IPS-18c (cell line): ENCODE results near the gene HIVEP1.

ENCODE experiments used
- H3K4me3 ChIP-seq: 2 replicates; pipeline ENCODE4 v1.7.0; 2013; ENCODE audit warnings: low read depth, mild to moderate bottlenecking, low read length, moderate library complexity; ENCODE audit not compliant: insufficient read depth
- H3K9me3 ChIP-seq: one replicate; pipeline ENCODE4 v1.6.1; 2013; ENCODE audit warnings: mild to moderate bottlenecking, low read length, moderate library complexity; ENCODE audit not compliant: control insufficient read depth, insufficient read depth

Gene HIVEP1

GRCh38 chr6:12012038-12012557, at the start of gene HIVEP1:
Gene HIVEP1, plus strand, starts transcription at chr6:12012312. Its CDS starts 3,317 bp downstream, at chr6:12015629.
- Histone ChIP-seq H3K4me3 (peak within 1 kb of the TSS; percentile 69), H3K9me3 (no peaks in the 10 kb centered on the region)

- Histone ChIP-seq H3K9me3 (no peaks in the 10 kb centered on the region), H3K4me3 (no peak overlapping the region)
These were observed 48.2 kb upstream of the HIVEP1 start for GRCh38 chr6:11963756-11964500.

- no peak overlapping the region for H3K4me3 ChIP-seq
- no peaks in the 10 kb centered on the region for H3K9me3 ChIP-seq
These were observed 47.3 kb upstream of the HIVEP1 start for GRCh38 chr6:11964729-11965335.

DNA sequence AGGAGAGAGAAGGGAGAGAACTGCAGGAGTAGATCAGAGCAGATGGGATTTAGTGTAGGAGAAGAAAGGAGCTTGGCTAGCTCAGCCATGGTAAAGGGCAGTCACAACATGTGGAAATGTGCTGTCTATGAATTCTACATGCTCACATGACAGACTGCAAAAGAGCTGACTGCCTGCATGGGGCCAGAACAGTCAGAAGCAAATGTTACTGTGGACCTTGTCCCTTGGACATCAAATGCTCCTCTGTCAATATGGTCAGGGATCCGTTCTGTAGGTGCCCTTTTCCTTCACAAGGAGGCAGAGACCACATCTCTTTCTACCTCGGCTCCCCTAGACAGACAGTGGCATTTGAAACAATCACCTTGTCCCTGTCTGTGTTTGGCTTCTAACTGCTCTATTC, 46.6 kb upstream of the HIVEP1 start:
- no peaks in the 10 kb centered on the region for H3K9me3 ChIP-seq

GRCh38 chr6:11968241-11968806, 43.8 kb upstream of the HIVEP1 start:
- H3K4me3 ChIP-seq, result no peak overlapping the region
- no peaks in the 10 kb centered on the region for H3K9me3 ChIP-seq

More for the DNA sequence above, 46.6 kb upstream of the HIVEP1 start:
- H3K4me3 ChIP-seq, result no peak overlapping the region

GRCh38 chr6:11969092-11969491, 43.0 kb upstream of the HIVEP1 start:
- no peak overlapping the region for H3K4me3 ChIP-seq
- H3K9me3 ChIP-seq, result no peaks in the 10 kb centered on the region

- Histone ChIP-seq H3K4me3 (no peak overlapping the region), H3K9me3 (no peaks in the 10 kb centered on the region)
These were observed 42.0 kb upstream of the HIVEP1 start for GRCh38 chr6:11970114-11970513.

DNA sequence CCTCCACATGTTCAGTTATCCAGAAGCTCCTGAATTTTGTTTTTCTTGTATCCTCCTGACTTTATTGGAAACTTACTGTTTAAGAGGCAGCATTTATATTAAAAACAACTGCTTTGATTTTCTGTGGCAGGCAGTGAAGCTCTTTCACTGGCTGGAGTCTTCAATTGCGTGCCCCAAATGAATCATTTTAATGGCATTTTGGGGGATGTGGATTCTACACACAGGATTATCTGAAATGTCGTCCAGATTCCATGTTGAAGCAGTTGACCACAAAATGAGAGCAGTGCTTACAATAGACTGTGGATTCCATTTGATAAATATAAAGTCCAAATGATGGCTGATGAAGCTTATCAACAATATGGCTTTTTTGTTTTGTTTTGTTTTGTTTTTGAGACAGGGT, 41.0 kb upstream of the HIVEP1 start:
- no peak overlapping the region for H3K4me3 ChIP-seq
- no peaks in the 10 kb centered on the region for H3K9me3 ChIP-seq

DNA sequence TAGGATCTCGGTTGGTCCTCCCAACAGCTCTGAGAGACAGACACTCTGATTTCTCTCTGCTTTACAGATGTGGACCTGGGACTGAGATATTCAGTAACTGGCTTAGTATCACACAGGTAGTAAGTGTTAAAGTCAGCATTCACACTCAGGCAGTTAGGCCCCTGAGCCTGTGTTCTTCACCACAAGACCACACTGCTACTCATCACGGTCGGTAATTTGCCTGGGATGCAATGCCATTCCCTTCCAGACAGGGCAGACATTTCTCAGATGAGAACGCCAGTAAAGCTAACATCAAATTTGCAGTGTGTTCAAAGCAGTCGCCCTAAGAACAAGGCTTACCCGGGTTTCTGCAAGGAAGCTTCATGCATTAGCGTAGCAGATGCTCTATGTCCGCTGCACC, 39.8 kb upstream of the HIVEP1 start:
- no peaks in the 10 kb centered on the region for H3K9me3 ChIP-seq
- H3K4me3 ChIP-seq, result no peak overlapping the region

DNA sequence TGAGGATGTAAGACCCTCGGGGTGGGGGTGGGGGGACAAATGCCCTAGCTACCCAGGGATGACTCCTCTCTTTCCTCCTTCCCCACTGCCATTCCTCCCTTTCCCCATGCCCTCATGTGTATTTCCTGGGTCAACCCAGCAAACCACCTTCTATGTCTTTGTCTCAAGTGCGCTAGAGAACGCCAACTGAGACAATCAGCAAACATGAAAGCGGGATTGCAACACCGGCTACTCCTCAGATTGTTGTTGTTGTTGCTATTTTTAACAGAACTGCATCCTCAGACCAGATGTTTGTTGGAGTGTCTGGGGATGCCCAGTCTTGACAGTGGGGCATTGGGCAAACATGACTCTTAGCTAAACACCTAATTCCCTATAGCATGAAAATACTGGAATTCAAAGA, 39.3 kb upstream of the HIVEP1 start:
- Histone ChIP-seq H3K9me3 (no peaks in the 10 kb centered on the region), H3K4me3 (no peak overlapping the region)

GRCh38 chr6:11973238-11973637, 38.9 kb upstream of the HIVEP1 start:
- Histone ChIP-seq H3K9me3 (no peaks in the 10 kb centered on the region), H3K4me3 (no peak overlapping the region)

DNA sequence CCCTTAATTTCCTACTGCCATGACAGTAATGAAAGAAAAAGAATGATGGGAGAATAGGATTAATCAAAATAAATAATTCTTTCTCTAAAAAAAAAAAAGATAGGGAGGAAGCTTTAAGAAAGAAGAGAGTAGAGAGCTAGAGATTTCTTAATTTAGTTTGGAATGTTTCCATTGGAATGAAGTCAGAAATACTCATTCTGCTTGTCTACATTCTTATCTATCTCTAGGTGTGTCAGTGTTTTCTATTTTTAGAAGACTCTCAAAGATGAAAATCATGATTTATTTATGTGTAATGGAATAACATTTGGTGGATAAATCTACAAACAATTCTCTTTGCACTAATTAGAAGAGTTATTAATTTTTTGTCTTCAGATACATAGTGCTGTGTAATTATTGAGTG, 38.0 kb upstream of the HIVEP1 start:
- Histone ChIP-seq H3K9me3 (no peaks in the 10 kb centered on the region), H3K4me3 (no peak overlapping the region)

DNA sequence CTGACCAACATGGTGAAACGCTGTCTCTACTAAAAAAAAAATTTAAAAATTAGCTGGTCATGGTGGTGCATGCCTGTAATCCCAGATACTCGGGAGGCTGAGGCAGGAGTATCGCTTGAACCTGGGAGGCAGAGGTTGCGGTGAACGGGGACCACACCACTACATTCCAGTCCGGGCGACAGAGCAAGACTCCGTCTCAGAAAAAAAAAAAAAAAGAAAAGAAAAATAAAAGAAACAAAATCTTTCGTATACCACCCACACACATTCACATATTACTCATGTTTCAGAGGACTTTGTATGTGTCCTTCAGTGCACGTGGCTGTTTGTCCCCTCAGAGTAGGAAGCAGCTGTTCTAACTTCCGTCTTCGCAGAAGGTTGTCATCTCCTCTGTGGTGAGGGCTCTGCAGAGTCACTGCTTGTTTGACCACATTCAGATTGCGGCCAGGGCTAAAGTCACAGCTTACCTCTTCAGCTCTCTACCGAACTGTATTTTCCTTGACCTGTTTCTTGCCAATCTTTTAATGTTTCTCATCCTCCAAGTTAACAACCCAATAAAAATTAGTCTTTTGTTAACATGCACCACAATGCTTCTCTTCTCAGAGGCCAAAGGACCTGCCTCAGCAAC, 36.6 kb upstream of the HIVEP1 start:
- H3K4me3 ChIP-seq, result no peak overlapping the region
- no peaks in the 10 kb centered on the region for H3K9me3 ChIP-seq

GRCh38 chr6:11976489-11976888, 35.6 kb upstream of the HIVEP1 start:
- Histone ChIP-seq H3K4me3 (no peak overlapping the region), H3K9me3 (no peaks in the 10 kb centered on the region)

GRCh38 chr6:11977193-11977592, 34.9 kb upstream of the HIVEP1 start:
- Histone ChIP-seq H3K9me3 (no peaks in the 10 kb centered on the region), H3K4me3 (no peak overlapping the region)

DNA sequence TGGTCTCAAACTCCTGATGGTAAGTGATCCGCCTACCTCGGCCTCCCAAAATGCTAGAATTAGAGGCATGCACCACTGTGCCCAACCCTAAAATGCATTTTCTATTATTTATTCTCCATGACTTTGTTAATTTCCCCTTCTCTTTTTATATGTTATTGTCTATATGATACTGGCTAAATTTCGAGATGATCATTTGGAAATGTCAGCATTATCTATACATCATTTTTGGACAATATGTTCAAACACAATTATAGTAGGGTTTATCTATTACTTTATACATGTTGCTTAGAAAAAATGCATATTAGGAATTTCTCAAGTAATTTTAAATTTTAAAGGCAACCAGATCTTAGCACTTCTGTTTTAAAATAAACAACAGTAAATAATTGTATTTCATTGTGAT, 34.4 kb upstream of the HIVEP1 start:
- H3K9me3 ChIP-seq, result no peaks in the 10 kb centered on the region

DNA sequence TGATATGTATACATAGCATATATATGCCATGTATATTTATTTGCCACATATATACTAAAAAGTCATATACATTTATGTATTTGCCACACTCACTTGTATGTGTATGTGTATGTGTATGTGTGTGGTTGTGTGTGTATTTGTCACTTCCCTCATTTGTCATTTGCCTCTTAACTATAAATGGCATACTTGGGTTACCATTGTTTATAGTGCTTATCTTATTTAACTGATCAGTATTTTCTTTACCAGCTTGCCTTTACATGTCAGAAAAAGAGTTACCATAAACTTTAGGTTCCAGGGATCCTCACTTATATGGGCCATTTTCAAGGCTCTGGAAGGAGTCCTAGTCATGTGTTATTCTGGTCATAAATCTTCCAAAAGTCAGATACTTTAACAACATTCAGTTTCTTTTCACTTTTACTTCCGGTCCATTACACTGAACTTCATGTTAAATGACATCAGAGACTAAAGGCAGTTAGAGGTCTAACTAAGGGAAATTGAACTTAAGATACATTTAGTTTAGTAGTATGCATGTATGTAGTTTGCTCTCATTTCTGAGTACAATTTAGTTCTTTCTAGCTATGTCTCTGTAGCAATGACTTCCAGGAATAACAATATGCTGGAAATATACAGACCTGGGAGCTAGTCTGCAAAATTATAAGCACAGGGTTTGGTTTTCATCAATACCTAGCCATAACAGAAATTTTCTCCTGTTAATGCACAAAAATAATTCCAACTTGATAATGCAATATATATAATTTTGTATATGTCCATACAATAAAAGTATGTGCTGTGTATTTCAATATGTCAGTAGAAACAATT, 33.7 kb upstream of the HIVEP1 start:
- Histone ChIP-seq H3K9me3 (no peaks in the 10 kb centered on the region), H3K4me3 (no peak overlapping the region)

More for the DNA sequence above, 34.4 kb upstream of the HIVEP1 start:
- no peak overlapping the region for H3K4me3 ChIP-seq
